ENCODE measurements around the gene TACR1. TPM values are rescaled to one million over a fixed set of nuclear protein-coding genes. Genes with fewer than 3 reads are reported as not detected.
"Not testable (repeated sequence)": the region's sequence is repeated elsewhere in the genome, so short reads cannot be mapped to it uniquely, and the experiment has no call there.

The TACR1 gene
- polyA plus RNA-seq, 4 donors, result 0.42 to 1.6 (median 1.4) TPM

GRCh38 chr2:75153221-75153620 is 46.1 kb downstream of the TACR1 start:
- no peak for DNase-seq (ENCODE audit: low read depth in 4 of 4, low spot score in 3 of 4)

GRCh38 chr2:75152243-75152642 is 47.1 kb downstream of the TACR1 start:
- DNase-seq (ENCODE audit: low read depth in 4 of 4, low spot score in 3 of 4), result not testable (repeated sequence)

GRCh38 chr2:75147884-75148283 is 51.4 kb downstream of the TACR1 start:
- not testable (repeated sequence) for DNase-seq (ENCODE audit: low read depth in 4 of 4, low spot score in 3 of 4)

GRCh38 chr2:75146606-75147332 is 52.6 kb downstream of the TACR1 start:
- no peak for DNase-seq (ENCODE audit: low read depth in 4 of 4, low spot score in 3 of 4)

GRCh38 chr2:75146221-75146605 is 53.1 kb downstream of the TACR1 start:
- DNase-seq (ENCODE audit: low read depth in 4 of 4, low spot score in 3 of 4), result not testable (repeated sequence)

- DNase-seq (ENCODE audit: low read depth in 4 of 4, low spot score in 3 of 4), result no peak
Observed at GRCh38 chr2:75142081-75142480, 57.2 kb downstream of the TACR1 start.

- no peak for DNase-seq (ENCODE audit: low read depth in 4 of 4, low spot score in 3 of 4)
Observed at GRCh38 chr2:75140288-75140687, 59.0 kb downstream of the TACR1 start.

GRCh38 chr2:75139171-75139570 is 60.1 kb downstream of the TACR1 start:
- no peak for DNase-seq (ENCODE audit: low read depth in 4 of 4, low spot score in 3 of 4)

- DNase-seq (ENCODE audit: low read depth in 4 of 4, low spot score in 3 of 4), result no peak
Observed at GRCh38 chr2:75138528-75138927, 60.8 kb downstream of the TACR1 start.

GRCh38 chr2:75135776-75136400 is 63.4 kb downstream of the TACR1 start:
- DNase-seq (ENCODE audit: low read depth in 4 of 4, low spot score in 3 of 4), result no peak

- peak in 2 of 4 donors; percentile 19 to 36 for DNase-seq (ENCODE audit: low read depth in 4 of 4, low spot score in 3 of 4)
Observed at GRCh38 chr2:75134860-75135259, 64.5 kb downstream of the TACR1 start.

GRCh38 chr2:75133621-75134570 is 65.4 kb downstream of the TACR1 start:
- DNase-seq (ENCODE audit: low read depth in 4 of 4, low spot score in 3 of 4), result no peak

- no peak for DNase-seq (ENCODE audit: low read depth in 4 of 4, low spot score in 3 of 4)
Observed at GRCh38 chr2:75130171-75130570, 69.1 kb downstream of the TACR1 start.

GRCh38 chr2:75123876-75124275 is 75.4 kb downstream of the TACR1 start:
- DNase-seq (ENCODE audit: low read depth in 4 of 4, low spot score in 3 of 4), result no peak

GRCh38 chr2:75113231-75113869 is 86.0 kb downstream of the TACR1 start:
- DNase-seq (ENCODE audit: low read depth in 4 of 4, low spot score in 3 of 4), result no peak

GRCh38 chr2:75108937-75109482 is 90.3 kb downstream of the TACR1 start:
- DNase-seq (ENCODE audit: low read depth in 4 of 4, low spot score in 3 of 4), result no peak

- no peak for DNase-seq (ENCODE audit: low read depth in 4 of 4, low spot score in 3 of 4)
Observed at GRCh38 chr2:75102011-75102410, 97.3 kb downstream of the TACR1 start.

- no peak for DNase-seq (ENCODE audit: low read depth in 4 of 4, low spot score in 3 of 4)
Observed at GRCh38 chr2:75100801-75101151, 98.5 kb downstream of the TACR1 start.

- no peak for DNase-seq (ENCODE audit: low read depth in 4 of 4, low spot score in 3 of 4)
Observed at GRCh38 chr2:75100011-75100800, 99.1 kb downstream of the TACR1 start.

GRCh38 chr2:75099521-75099922 is 99.8 kb downstream of the TACR1 start:
- no peak for DNase-seq (ENCODE audit: low read depth in 4 of 4, low spot score in 3 of 4)

All from left renal pelvis (tissue), 4 donors.